ENCODE measurements around the gene ZNF77.

DNA sequence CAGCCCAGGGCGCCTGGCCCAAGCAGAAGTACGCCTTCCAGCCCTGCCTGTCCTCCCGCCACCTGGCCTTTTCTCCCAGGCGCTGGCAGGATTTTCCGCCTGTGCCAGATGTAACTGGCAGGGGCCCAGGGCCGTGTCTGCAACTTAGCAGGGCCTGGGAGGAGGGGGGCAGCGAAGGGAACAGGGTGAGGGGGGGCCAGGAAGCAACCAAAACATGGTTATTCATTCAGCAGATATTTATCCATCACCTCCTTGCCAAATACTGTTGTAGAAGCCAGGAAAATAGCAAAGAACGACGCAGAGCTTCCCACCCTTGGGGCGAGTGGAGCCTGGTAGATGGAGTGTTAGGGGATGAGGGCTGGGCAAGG lies 38.2 kb upstream of the ZNF77 start:
- TF ChIP-seq, protein P1, sequence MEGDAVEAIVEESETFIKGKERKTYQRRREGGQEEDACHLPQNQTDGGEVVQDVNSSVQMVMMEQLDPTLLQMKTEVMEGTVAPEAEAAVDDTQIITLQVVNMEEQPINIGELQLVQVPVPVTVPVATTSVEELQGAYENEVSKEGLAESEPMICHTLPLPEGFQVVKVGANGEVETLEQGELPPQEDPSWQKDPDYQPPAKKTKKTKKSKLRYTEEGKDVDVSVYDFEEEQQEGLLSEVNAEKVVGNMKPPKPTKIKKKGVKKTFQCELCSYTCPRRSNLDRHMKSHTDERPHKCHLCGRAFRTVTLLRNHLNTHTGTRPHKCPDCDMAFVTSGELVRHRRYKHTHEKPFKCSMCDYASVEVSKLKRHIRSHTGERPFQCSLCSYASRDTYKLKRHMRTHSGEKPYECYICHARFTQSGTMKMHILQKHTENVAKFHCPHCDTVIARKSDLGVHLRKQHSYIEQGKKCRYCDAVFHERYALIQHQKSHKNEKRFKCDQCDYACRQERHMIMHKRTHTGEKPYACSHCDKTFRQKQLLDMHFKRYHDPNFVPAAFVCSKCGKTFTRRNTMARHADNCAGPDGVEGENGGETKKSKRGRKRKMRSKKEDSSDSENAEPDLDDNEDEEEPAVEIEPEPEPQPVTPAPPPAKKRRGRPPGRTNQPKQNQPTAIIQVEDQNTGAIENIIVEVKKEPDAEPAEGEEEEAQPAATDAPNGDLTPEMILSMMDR (conservative IDR thresholded peaks at IDR 0.05; ENCODE audit: low read depth, low read length), result no peak
- TF ChIP-seq EZH2 (IDR thresholded peaks at IDR 0.05; ENCODE audit: low read length, unreplicated experiment) (no peak), EZH2phosphoT487 (IDR thresholded peaks at IDR 0.05; ENCODE audit: borderline replicate concordance, low read length) (no peak)
